ENCODE results near the gene IQCH. TPM values are rescaled to one million over a fixed set of nuclear protein-coding genes. Genes with fewer than 3 reads are reported as not detected.
"Not testable (repeated sequence)": the region's sequence is repeated elsewhere in the genome, so short reads cannot be mapped to it uniquely, and the experiment has no call there.

Gene IQCH
- total and polyA plus RNA-seq, 8 donors, result 0.49 to 1.6 (median 1.2) TPM

GRCh38 chr15:67242708-67243111, 11.9 kb upstream of the IQCH start:
- intact Hi-C loops (cut with DNase I), result no loop called here
- Histone ChIP-seq H3K4me3 (no peak overlapping the region), H3K27me3 (no peaks in the 10 kb centered on the region), H3K36me3 (no peaks in the 10 kb centered on the region), H3K4me1 (peaks cover 4 to 9% (median 7%) of the 10 kb centered on the region in 3 donors), H3K27ac (no peak overlapping the region), H3K9me3 (no peaks in the 10 kb centered on the region)
- DNase-seq (no peak), ATAC-seq (no peak), FAIRE-seq (no peak)
- 65 to 72% methylated on average over 3 of the region's 3 CpGs for WGBS, 2 donors
- no peak for TF ChIP-seq CTCF (IDR thresholded peaks at IDR 0.05)

GRCh38 chr15:67244971-67245478, 9.6 kb upstream of the IQCH start:
- WGBS, 2 donors, result 95% methylated on average over 3 of the region's 3 CpGs
- no peak for TF ChIP-seq CTCF (IDR thresholded peaks at IDR 0.05)
- intact Hi-C loops (cut with DNase I), result no loop called here
- H3K36me3 ChIP-seq, result no peaks in the 10 kb centered on the region
- no peak overlapping the region for H3K4me3 ChIP-seq
- no peaks in the 10 kb centered on the region for H3K27me3 ChIP-seq
- no peaks in the 10 kb centered on the region for H3K9me3 ChIP-seq
- H3K4me1 ChIP-seq, result peaks cover 3 to 7% (median 7%) of the 10 kb centered on the region in 3 donors
- no peak for FAIRE-seq
- ATAC-seq, result no peak
- no peak overlapping the region for H3K27ac ChIP-seq
- no peak for DNase-seq

GRCh38 chr15:67246606-67247005, 8.0 kb upstream of the IQCH start:
- WGBS, 2 donors, result 98 to 100% methylated on average over 5 of the region's 5 CpGs
- H3K36me3 ChIP-seq; DNase-seq; H3K27me3 ChIP-seq; H3K9me3 ChIP-seq; H3K27ac ChIP-seq; intact Hi-C loops (cut with DNase I); ATAC-seq; H3K4me1 ChIP-seq; H3K4me3 ChIP-seq; FAIRE-seq: not testable (repeated sequence)

GRCh38 chr15:67248011-67248505, 6.5 kb upstream of the IQCH start:
- Histone ChIP-seq H3K36me3 (no peaks in the 10 kb centered on the region), H3K4me1 (peaks cover 0 to 9% (median 5%) of the 10 kb centered on the region in 3 donors), H3K4me3 (no peak overlapping the region), H3K27me3 (no peaks in the 10 kb centered on the region), H3K9me3 (no peaks in the 10 kb centered on the region), H3K27ac (no peak overlapping the region)
- intact Hi-C loops (cut with DNase I), result no loop called here
- no peak for ATAC-seq
- FAIRE-seq, result no peak
- TF ChIP-seq CTCF (IDR thresholded peaks at IDR 0.05), result no peak
- DNase-seq, result no peak

- Histone ChIP-seq H3K27ac (no peak overlapping the region), H3K4me3 (no peak overlapping the region), H3K36me3 (no peaks in the 10 kb centered on the region), H3K9me3 (no peaks in the 10 kb centered on the region), H3K27me3 (no peaks in the 10 kb centered on the region), H3K4me1 (peaks cover 0 to 14% (median 5%) of the 10 kb centered on the region in 3 donors)
- intact Hi-C loops (cut with DNase I), result no loop called here
- TF ChIP-seq CTCF (IDR thresholded peaks at IDR 0.05), result no peak
- no peak for FAIRE-seq
- ATAC-seq, result no peak
- DNase-seq, result no peak
Observed at GRCh38 chr15:67249830-67250229, 4.8 kb upstream of the IQCH start.

Measured in pancreas (tissue), 10 donors.